GM06990 (cell line): ENCODE results near the gene FGF23.

ENCODE experiments used
- DNase-seq: peaks from one replicate; pipeline ENCODE4 v3.0.0-alpha.2; 2011; ENCODE audit not compliant: insufficient read length; ENCODE audit errors: extremely low read depth
- H3K27me3 ChIP-seq: replicated peaks from 2 replicates; pipeline ENCODE4 v1.6.0; 2011; ENCODE audit warnings: low read length; ENCODE audit not compliant: control insufficient read depth, insufficient read depth
- H3K36me3 ChIP-seq: 2 replicates; pipeline ENCODE4 v1.5.1; 2011; ENCODE audit warnings: low read length; ENCODE audit not compliant: control insufficient read depth, insufficient read depth
- H3K4me3 ChIP-seq: replicated peaks from 2 replicates; pipeline ENCODE4 v1.5.1; 2011; ENCODE audit warnings: low read depth, mild to moderate bottlenecking, control low read depth, low read length
- CTCF ChIP-seq: IDR thresholded peaks from 2 replicates; pipeline ENCODE4 v1.5.1; 2011; ENCODE audit warnings: low read length, control low read depth, mild to moderate bottlenecking, inconsistent platforms; ENCODE audit not compliant: insufficient read depth, poor library complexity, severe bottlenecking

Gene FGF23

DNA sequence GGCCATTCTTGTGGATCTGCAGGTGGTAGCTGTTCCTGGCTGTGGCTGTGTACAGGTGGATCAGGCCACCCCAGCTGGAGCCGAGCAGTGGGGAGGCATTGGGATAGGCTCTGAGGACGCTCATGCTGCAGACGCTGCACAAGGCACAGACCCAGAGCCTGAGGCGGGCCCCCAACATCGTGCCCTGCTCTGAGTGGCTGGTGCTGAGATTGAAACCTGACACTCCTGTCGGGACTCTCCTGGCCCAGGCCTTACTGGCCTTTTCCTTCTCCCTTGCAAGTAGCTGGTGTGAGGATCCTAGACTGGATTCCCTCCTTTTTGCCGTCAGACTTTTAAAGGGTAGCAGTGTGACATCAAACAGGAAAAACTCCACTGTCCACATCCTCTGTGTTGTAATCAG is at the start of gene FGF23:
Gene FGF23, minus strand, starts transcription at position 308 of the 400 bp plus-strand sequence. Its CDS starts 130 bp downstream, at position 178.
- Histone ChIP-seq H3K36me3 (no peaks in the 10 kb centered on the region), H3K27me3 (no peaks in the 10 kb centered on the region; the same call in 1 of the 2 replicates), H3K4me3 (no peak within 1 kb of the TSS)
- DNase-seq: no peak
- TF ChIP-seq CTCF: no peak

DNA sequence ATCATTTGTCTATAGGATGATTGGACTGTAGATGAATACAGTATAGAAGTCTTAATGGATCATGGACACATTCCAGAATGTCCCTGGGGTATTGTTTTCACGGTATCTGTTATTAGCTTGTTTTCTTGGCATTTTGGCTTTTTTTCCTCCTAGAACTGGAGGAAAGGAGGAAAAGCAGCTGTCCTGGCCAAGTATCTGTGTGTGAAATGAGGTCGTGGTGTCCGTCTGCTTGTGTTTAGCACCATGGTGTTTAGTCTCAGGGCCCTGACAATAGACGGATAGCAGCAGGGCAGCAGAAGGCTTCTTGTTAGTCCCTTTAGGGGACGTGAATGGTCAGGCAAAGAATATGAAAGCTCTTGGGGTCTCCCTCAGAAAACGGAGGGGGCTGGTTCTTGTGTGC is 44.9 kb upstream of the FGF23 start:
- no peak for DNase-seq
- H3K4me3 ChIP-seq: no peak overlapping the region
- no peaks in the 10 kb centered on the region for H3K36me3 ChIP-seq
- TF ChIP-seq CTCF: no peak
- no peaks in the 10 kb centered on the region for H3K27me3 ChIP-seq

DNA sequence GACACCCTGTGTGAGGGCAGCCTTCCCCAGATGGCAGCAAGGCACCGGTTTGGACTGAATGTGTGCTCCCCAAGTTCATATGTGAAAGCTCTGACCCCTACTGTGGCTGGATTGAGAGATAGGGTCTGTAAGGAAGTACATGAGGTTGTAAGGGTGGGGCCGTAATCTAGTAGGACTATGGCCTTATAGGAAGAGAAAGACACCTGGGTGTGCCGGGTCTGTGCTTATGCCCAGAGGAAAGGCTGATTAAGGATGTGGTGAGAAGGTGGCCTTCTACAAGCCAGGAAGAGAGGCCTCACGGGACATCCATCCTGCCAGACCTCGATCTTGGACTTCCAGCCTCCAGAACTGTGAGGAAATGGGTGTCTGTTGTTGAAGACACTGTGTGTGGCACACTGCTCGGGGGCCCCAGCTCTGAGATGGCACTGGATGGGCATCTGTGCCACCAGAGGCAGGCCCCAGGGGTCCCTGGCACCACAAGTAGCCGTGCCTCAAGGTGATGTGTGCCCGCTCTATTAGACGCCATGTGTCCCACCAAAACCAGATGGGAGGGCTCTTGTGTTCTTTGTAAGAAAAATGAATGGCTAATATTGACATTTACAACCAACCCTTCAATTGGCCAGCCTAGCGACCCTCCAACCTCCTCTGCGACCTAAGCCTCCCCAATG is 44.1 kb upstream of the FGF23 start:
- no peak for TF ChIP-seq CTCF
- no peaks in the 10 kb centered on the region for H3K27me3 ChIP-seq
- no peaks in the 10 kb centered on the region for H3K36me3 ChIP-seq

GRCh38 chr12:4422985-4423384 is 43.5 kb upstream of the FGF23 start:
- Histone ChIP-seq H3K27me3 (no peaks in the 10 kb centered on the region), H3K36me3 (no peaks in the 10 kb centered on the region), H3K4me3 (no peak overlapping the region)
- no peak for DNase-seq
- no peak for TF ChIP-seq CTCF

More for the DNA sequence above, 44.1 kb upstream of the FGF23 start:
- no peak overlapping the region for H3K4me3 ChIP-seq
- DNase-seq: no peak

DNA sequence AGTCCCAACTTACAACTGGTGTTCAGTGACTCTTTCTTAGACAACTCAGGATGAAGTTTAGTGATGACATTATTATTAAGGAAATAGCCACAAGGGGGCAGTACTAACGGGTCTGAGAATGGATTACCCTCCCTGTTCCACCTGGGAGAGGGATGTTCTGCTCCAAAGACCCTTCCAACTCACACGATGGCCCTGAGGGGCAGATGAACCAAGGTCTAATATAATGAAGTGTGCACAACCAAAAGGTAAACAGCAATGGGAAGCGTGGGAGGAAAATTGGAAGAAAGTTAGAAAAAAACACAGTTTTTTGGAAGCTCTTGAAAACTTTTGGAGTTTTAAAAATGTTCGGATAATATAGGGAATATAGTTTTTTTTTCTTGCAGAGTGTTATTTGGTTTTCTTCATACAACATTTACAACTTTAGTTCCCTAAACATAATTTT is 42.1 kb upstream of the FGF23 start:
- DNase-seq: no peak
- peak; percentile 56 for TF ChIP-seq CTCF
- Histone ChIP-seq H3K36me3 (no peaks in the 10 kb centered on the region), H3K4me3 (no peak overlapping the region), H3K27me3 (no peaks in the 10 kb centered on the region; the same call in 1 of the 2 replicates)

DNA sequence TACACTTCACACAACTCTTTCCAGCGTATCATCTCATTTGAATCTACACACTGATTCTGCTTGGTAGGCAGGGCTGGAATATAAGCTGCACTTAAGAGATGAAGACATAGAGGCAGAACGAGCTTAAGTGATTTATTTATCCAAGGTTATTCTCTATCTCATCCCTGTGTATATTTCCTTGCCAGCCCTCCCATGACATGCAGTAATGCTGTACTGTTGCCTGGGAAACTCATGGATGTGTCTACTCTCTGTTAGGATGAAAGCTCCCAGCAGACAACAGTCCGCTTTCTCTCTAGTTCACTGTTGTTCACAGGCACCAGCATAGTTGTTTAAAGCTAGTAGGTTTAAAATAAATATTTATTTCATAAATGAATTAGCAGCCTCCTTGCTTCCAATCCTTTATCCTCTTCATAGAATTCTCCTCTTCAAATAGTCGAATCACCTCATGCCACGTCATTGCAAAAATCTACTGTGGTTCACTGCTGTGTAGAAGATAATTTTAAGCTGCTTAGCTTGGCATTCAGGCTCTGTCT is 40.7 kb upstream of the FGF23 start:
- peaks cover under 1% of the 10 kb centered on the region for H3K27me3 ChIP-seq
- no peak for DNase-seq
- no peak overlapping the region for H3K4me3 ChIP-seq
- no peak for TF ChIP-seq CTCF
- no peaks in the 10 kb centered on the region for H3K36me3 ChIP-seq
